HCT116 (cell line): ENCODE results near the gene TRIP13. TPM values are rescaled to one million over a fixed set of nuclear protein-coding genes. Genes with fewer than 3 reads are reported as not detected.

Source experiments
- ATAC-seq: fragments of 200-7000 bp; cut with Tn5 transposase; 2 replicates; pipeline ENCODE4 v1.9.1; 2020; ENCODE audit warnings: mild to moderate bottlenecking, moderate library complexity
- BruUV-seq: library from RNA; stranded (reverse); fragments of 400-500 nt; replicated peaks from 2 replicates; lab custom pipeline; 2021; lab: Mats Ljungman, UMichigan
- CTCF ChIA-PET: fragments of 300-600 bp; sonication (Branson Sonifier 250); formaldehyde crosslinking; loops from one replicate; lab custom pipeline; 2021; ENCODE audit warnings: antibody characterized with exemption; lab: Charles Lee
- POLR2A ChIA-PET: fragments of 300-600, 350-600 bp; sonication (Branson Sonifier 250); formaldehyde crosslinking; loops from one replicate; lab custom pipeline; 2021; ENCODE audit warnings: antibody characterized with exemption; lab: Charles Lee
- RAD21 ChIA-PET, 2 experiments: fragments of 300-600 bp; sonication (Branson Sonifier 250); formaldehyde crosslinking; loops; one replicate each; lab custom pipeline; 2023; ENCODE audit warnings: low total read pairs in 2 of 2; ENCODE audit not compliant: uncharacterized antibody in 2 of 2, unreplicated experiment in 2 of 2, low non-redundant PET in 1 of 2; lab: Charles Lee
- DNase-seq: peaks from one replicate; pipeline ENCODE4 v3.0.0-alpha.2; 2010; ENCODE audit warnings: low read depth, low spot score
- H2AFZ ChIP-seq: fragments of 200-600 bp; shearing (Covaris generic), sonication (generic); 2 replicates; pipeline ENCODE4 v1.6.1; 2017; ENCODE audit warnings: low read depth, mixed run types, mixed read lengths, antibody characterized with exemption, low read length; ENCODE audit not compliant: poor library complexity, severe bottlenecking
- H3K27ac ChIP-seq: 2 replicates; pipeline ENCODE4 v1.5.1; 2012; ENCODE audit warnings: low read depth, low read length
- H3K27me3 ChIP-seq: fragments of 200-600 bp; sonication (generic); 2 replicates; pipeline ENCODE4 v1.6.1; 2016; ENCODE audit warnings: mixed run types, low read length, mixed read lengths; ENCODE audit not compliant: insufficient read depth
- H3K36me3 ChIP-seq, 2 experiments: fragments of 200-500 bp in 1 of 2; fragments of 200-600 bp in 1 of 2; sonication (Bioruptor generic) in 1 of 2; sonication (generic) in 1 of 2; 2 replicates each; pipeline versions ENCODE4 v1.5.1 to v1.6.1; 2014 to 2016; ENCODE audit warnings: low read length in 2 of 2, inconsistent platforms in 1 of 2, mixed read lengths in 1 of 2, mixed run types in 1 of 2; ENCODE audit not compliant: insufficient read depth in 2 of 2, control insufficient read depth in 1 of 2
- H3K4me1 ChIP-seq, 2 experiments: fragments of 200-600 bp in 1 of 2; sonication (generic) in 1 of 2; 2 replicates each; pipeline versions ENCODE4 v1.5.1 to v1.6.1; 2012 to 2017; ENCODE audit warnings: low read length in 2 of 2, inconsistent platforms in 1 of 2, mild to moderate bottlenecking in 1 of 2, mixed read lengths in 1 of 2, mixed run types in 1 of 2, moderate library complexity in 1 of 2; ENCODE audit not compliant: insufficient read depth in 2 of 2, control insufficient read depth in 1 of 2
- H3K4me2 ChIP-seq: fragments of 200-600 bp; sonication (generic); 2 replicates; pipeline ENCODE4 v1.6.1; 2017; ENCODE audit warnings: mixed run types, low read length, mixed read lengths
- H3K4me3 ChIP-seq, 2 experiments: fragments of 200-600 bp in 1 of 2; sonication (generic) in 1 of 2; replicated peaks in 1 of 2; 2 replicates each; pipeline ENCODE4 v1.5.1; 2011 to 2016; ENCODE audit warnings: low read length in 2 of 2, control low read depth in 1 of 2, low read depth in 1 of 2, mild to moderate bottlenecking in 1 of 2, mixed read lengths in 1 of 2, mixed run types in 1 of 2
- H3K79me2 ChIP-seq: fragments of 200-600 bp; sonication (generic); 2 replicates; pipeline ENCODE4 v1.6.1; 2017; ENCODE audit warnings: mild to moderate bottlenecking, mixed run types, low read length, moderate library complexity, mixed read lengths; ENCODE audit not compliant: insufficient read depth
- H3K9ac ChIP-seq: fragments of 200-600 bp; sonication (generic); 2 replicates; pipeline ENCODE4 v1.6.1; 2016; ENCODE audit warnings: low read length, mixed read lengths
- H3K9me2 ChIP-seq: fragments of 200-600 bp; sonication (generic), shearing (Covaris generic); 2 replicates; pipeline ENCODE4 v1.6.1; 2017; ENCODE audit warnings: mixed run types, mild to moderate bottlenecking, moderate library complexity; ENCODE audit not compliant: insufficient read depth
- H3K9me3 ChIP-seq, 2 experiments: fragments of 200-500 bp in 1 of 2; fragments of 200-600 bp in 1 of 2; sonication (Bioruptor generic) in 1 of 2; sonication (generic) in 1 of 2; 2 replicates each; pipeline ENCODE4 v1.6.1; 2014 to 2017; ENCODE audit warnings: low read length in 2 of 2, mixed read lengths in 2 of 2, inconsistent platforms in 1 of 2, low read depth in 1 of 2, mild to moderate bottlenecking in 1 of 2, mixed run types in 1 of 2, moderate library complexity in 1 of 2; ENCODE audit not compliant: control insufficient read depth in 1 of 2, insufficient read depth in 1 of 2
- H4K20me1 ChIP-seq: fragments of 200-600 bp; sonication (generic), shearing (Covaris generic); 2 replicates; pipeline ENCODE4 v1.6.1; 2017; ENCODE audit warnings: mixed run types, mild to moderate bottlenecking, moderate library complexity; ENCODE audit not compliant: insufficient read depth
- ELF1 ChIP-seq: IDR thresholded peaks from 2 replicates; pipeline ENCODE4 v1.6.1; 2012; ENCODE audit warnings: low read depth, borderline replicate concordance
- EZH2 ChIP-seq: fragments of 200-600 bp; sonication (generic); IDR thresholded peaks from 2 replicates; pipeline ENCODE4 v1.6.1; 2017; ENCODE audit warnings: antibody characterized with exemption, mixed run types
- EZH2phosphoT487 ChIP-seq: fragments of 200-600 bp; IDR thresholded peaks from 2 replicates; pipeline ENCODE4 v1.6.1; 2018; ENCODE audit warnings: antibody characterized with exemption, borderline replicate concordance
- FOSL1 ChIP-seq: IDR thresholded peaks from 2 replicates; pipeline ENCODE4 v1.6.1; 2012; ENCODE audit warnings: low read depth
- POLR2A ChIP-seq: IDR thresholded peaks from 2 replicates; pipeline ENCODE4 v1.7.0; 2011; ENCODE audit warnings: borderline replicate concordance; ENCODE audit not compliant: insufficient read depth, insufficient read length; ENCODE audit errors: extremely low read depth
- POLR2AphosphoS5 ChIP-seq: IDR thresholded peaks from 2 replicates; pipeline ENCODE4 v1.6.1; 2011; ENCODE audit warnings: mild to moderate bottlenecking, low read depth, low read length, moderate library complexity
- RAD21 ChIP-seq: IDR thresholded peaks from 2 replicates; pipeline ENCODE4 v1.6.1; 2012; ENCODE audit warnings: low read depth, mild to moderate bottlenecking
- YY1 ChIP-seq: IDR thresholded peaks from 2 replicates; pipeline ENCODE4 v1.6.1; 2011; ENCODE audit warnings: low read length, low read depth, moderate library complexity, mild to moderate bottlenecking; ENCODE audit not compliant: insufficient replicate concordance; ENCODE audit errors: extremely low read depth
- intact Hi-C: fragments of 100-400 bp; cut with micrococcal nuclease; formaldehyde crosslinking; loops from 2 replicates; pipeline ENCODE4 v1.10.0; 2022
- total RNA-seq: library from RNA; stranded (reverse); gene quantifications from one replicate; pipeline ENCODE4 v1.2.1, GENCODE V29; 2021; ENCODE audit not compliant: unreplicated experiment
- TF ChIP-seq, protein P1 (sequence below): IDR thresholded peaks from 2 replicates; pipeline ENCODE4 v1.6.1; 2012
- TF ChIP-seq, protein P2 (sequence below): IDR thresholded peaks from 2 replicates; pipeline ENCODE4 v1.6.1; 2011; ENCODE audit warnings: mild to moderate bottlenecking, low read length, moderate library complexity; ENCODE audit not compliant: insufficient replicate concordance; ENCODE audit errors: extremely low read depth
- TF ChIP-seq, protein P3 (sequence below), 3 experiments: fragments of 200-600 bp in 1 of 3; sonication (generic) in 1 of 3; IDR thresholded peaks in 2 of 3; conservative IDR thresholded peaks in 1 of 3; 2 replicates each; pipeline ENCODE4 v1.5.1; 2012 to 2017; ENCODE audit warnings: low read depth in 2 of 3, low read length in 2 of 3, antibody characterized with exemption in 1 of 3, borderline replicate concordance in 1 of 3, control low read depth in 1 of 3, mild to moderate bottlenecking in 1 of 3, mixed read lengths in 1 of 3, mixed run types in 1 of 3, moderate library complexity in 1 of 3; ENCODE audit not compliant: insufficient read depth in 1 of 3

TRIP13 gene
- total RNA-seq, 1 experiment from 2014 or later: 45.0 TPM

DNA sequence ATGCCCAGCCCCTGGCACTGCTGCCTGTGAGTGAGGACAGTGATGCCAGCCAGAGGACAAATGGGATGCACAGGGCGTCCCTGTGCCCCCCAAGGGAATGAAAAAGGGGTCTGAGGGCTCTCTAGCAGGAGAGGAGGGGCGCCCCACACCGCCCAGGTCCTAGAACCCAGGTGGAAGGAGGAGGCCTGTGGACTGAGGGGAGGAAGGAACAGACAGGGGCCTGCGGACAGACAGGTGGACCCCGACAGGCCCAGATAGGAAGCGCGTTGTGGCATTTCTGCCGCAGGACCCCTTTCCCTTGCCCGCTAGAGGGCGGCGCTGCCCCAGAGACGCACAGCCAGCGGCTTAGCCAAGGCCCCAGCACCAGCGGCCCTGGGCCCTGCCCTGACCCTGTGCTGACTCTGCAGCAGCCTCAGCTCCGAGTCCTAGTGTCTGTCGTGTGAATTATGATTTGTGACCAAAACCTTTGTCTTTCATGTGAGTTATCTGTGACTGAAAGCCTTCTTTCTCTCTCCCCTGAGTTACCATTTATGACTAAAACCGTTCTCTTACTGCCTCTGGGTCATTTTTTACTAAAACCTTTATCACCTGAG, 30.7 kb downstream of the TRIP13 start:
- no peak overlapping the region for H2AFZ ChIP-seq
- RAD21 ChIA-PET: no interaction called here
- CTCF ChIA-PET: interaction anchor here (0.7 to 2.2 kb wide), 12 partner anchors 9 to 251 kb away, joined by 3 to 28 read pairs (median 4); partner anchors contain the start of genes BRD9 and TRIP13
- POLR2A ChIA-PET: interaction anchor here (1.2 kb wide), 1 partner anchor 86 kb away, joined by 3 read pairs; no protein-coding TSS in a partner anchor
- H3K9ac ChIP-seq: no peak overlapping the region
- H3K4me1 ChIP-seq: 0 out of 4 replicates have a peak, but pooled peaks cover 0 to 3% of the 10 kb centered on the region in 2 experiments
- H3K9me2 ChIP-seq: no peaks in the 10 kb centered on the region
- TF ChIP-seq EZH2: no peak
- TF ChIP-seq, protein P1, sequence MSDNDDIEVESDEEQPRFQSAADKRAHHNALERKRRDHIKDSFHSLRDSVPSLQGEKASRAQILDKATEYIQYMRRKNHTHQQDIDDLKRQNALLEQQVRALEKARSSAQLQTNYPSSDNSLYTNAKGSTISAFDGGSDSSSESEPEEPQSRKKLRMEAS: no peak
- TF ChIP-seq POLR2A: no peak
- TF ChIP-seq EZH2phosphoT487: no peak
- no peak for TF ChIP-seq FOSL1
- no peak for TF ChIP-seq POLR2AphosphoS5
- TF ChIP-seq ELF1: no peak
- no peak for TF ChIP-seq YY1
- TF ChIP-seq, protein P2, sequence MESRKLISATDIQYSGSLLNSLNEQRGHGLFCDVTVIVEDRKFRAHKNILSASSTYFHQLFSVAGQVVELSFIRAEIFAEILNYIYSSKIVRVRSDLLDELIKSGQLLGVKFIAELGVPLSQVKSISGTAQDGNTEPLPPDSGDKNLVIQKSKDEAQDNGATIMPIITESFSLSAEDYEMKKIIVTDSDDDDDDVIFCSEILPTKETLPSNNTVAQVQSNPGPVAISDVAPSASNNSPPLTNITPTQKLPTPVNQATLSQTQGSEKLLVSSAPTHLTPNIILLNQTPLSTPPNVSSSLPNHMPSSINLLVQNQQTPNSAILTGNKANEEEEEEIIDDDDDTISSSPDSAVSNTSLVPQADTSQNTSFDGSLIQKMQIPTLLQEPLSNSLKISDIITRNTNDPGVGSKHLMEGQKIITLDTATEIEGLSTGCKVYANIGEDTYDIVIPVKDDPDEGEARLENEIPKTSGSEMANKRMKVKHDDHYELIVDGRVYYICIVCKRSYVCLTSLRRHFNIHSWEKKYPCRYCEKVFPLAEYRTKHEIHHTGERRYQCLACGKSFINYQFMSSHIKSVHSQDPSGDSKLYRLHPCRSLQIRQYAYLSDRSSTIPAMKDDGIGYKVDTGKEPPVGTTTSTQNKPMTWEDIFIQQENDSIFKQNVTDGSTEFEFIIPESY: no peak
- TF ChIP-seq, protein P3, sequence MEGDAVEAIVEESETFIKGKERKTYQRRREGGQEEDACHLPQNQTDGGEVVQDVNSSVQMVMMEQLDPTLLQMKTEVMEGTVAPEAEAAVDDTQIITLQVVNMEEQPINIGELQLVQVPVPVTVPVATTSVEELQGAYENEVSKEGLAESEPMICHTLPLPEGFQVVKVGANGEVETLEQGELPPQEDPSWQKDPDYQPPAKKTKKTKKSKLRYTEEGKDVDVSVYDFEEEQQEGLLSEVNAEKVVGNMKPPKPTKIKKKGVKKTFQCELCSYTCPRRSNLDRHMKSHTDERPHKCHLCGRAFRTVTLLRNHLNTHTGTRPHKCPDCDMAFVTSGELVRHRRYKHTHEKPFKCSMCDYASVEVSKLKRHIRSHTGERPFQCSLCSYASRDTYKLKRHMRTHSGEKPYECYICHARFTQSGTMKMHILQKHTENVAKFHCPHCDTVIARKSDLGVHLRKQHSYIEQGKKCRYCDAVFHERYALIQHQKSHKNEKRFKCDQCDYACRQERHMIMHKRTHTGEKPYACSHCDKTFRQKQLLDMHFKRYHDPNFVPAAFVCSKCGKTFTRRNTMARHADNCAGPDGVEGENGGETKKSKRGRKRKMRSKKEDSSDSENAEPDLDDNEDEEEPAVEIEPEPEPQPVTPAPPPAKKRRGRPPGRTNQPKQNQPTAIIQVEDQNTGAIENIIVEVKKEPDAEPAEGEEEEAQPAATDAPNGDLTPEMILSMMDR (IDR thresholded peaks at IDR 0.05 in 2 of 3, conservative IDR thresholded peaks at IDR 0.05 in 1 of 3; ENCODE audit: borderline replicate concordance in 1 of 3, insufficient read depth in 1 of 3, low read depth in 2 of 3, low read length in 2 of 3): peak; percentile 83 to 88 (median 86)
- TF ChIP-seq RAD21: peak; percentile 95
- no peaks in the 10 kb centered on the region for H3K79me2 ChIP-seq
- DNase-seq (peak; percentile 51), ATAC-seq (peak; percentile 98)
- no peaks in the 10 kb centered on the region for H3K27me3 ChIP-seq
- no peak overlapping the region for H3K4me2 ChIP-seq
- no TSS peak for BruUV-seq
- no peaks in the 10 kb centered on the region for H4K20me1 ChIP-seq
- peaks cover 0 to 8% of the 10 kb centered on the region in 2 experiments; a peak in 1 of 4 replicates for H3K36me3 ChIP-seq
- intact Hi-C loops: loop anchor here (1.0 to 5.0 kb wide), 4 partner anchors 88 to 719 kb away; no protein-coding TSS in a partner anchor
- no peak overlapping the region for H3K27ac ChIP-seq
- no peak overlapping the region for H3K4me3 ChIP-seq
- no peaks in the 10 kb centered on the region for H3K9me3 ChIP-seq
